Caco-2 (cell line): ENCODE measurements around the gene P2RY13. TPM values are rescaled to one million over a fixed set of nuclear protein-coding genes. Genes with fewer than 3 reads are reported as not detected.

Experiments used
- BruUV-seq: library from RNA; stranded (reverse); fragments of 400-500 nt; replicated peaks from 2 replicates; lab custom pipeline; 2021; lab: Mats Ljungman, UMichigan
- CTCF ChIA-PET: fragments of 300-600 bp; sonication (Branson Sonifier 250); formaldehyde crosslinking; loops from one replicate; lab custom pipeline; 2022; ENCODE audit warnings: antibody characterized with exemption; lab: Charles Lee
- POLR2A ChIA-PET: fragments of 300-600 bp; sonication (Branson Sonifier 250); formaldehyde crosslinking; loops from one replicate; lab custom pipeline; 2022; ENCODE audit warnings: antibody characterized with exemption; lab: Charles Lee
- DNase-seq, 2 experiments: peaks; one replicate each; pipeline versions ENCODE4 v3.0.0 to v3.0.0-alpha.2; 2020 to 2022
- H3K27me3 ChIP-seq: replicated peaks from 2 replicates; pipeline ENCODE4 v1.6.0; 2011; ENCODE audit warnings: low read length; ENCODE audit not compliant: control insufficient read depth, insufficient read depth
- H3K36me3 ChIP-seq: 2 replicates; pipeline ENCODE4 v1.5.1; 2011; ENCODE audit warnings: low read length; ENCODE audit not compliant: control insufficient read depth, insufficient read depth
- H3K4me1 ChIP-seq: fragments of 250-450 bp; sonication (Bioruptor Pico); 2 replicates; pipeline ENCODE4 v1.5.1; 2020; ENCODE audit warnings: mild to moderate bottlenecking
- H3K4me3 ChIP-seq: 2 replicates; pipeline ENCODE4 v1.5.1; 2011; ENCODE audit warnings: low read depth, mild to moderate bottlenecking, control low read depth, low read length
- H3K9me3 ChIP-seq: fragments of 250-450 bp; sonication (Bioruptor Pico); 2 replicates; pipeline ENCODE4 v1.5.1; 2020; ENCODE audit warnings: mild to moderate bottlenecking, moderate library complexity
- H3K27ac Mint-ChIP-seq: one replicate; pipeline ENCODE4 v1.8.0; 2022; ENCODE audit warnings: mixed read lengths; ENCODE audit not compliant: unreplicated experiment
- H3K27me3 Mint-ChIP-seq: one replicate; pipeline ENCODE4 v1.8.0; 2022; ENCODE audit warnings: mixed read lengths; ENCODE audit not compliant: insufficient read depth, unreplicated experiment
- H3K36me3 Mint-ChIP-seq: one replicate; pipeline ENCODE4 v1.8.0; 2022; ENCODE audit warnings: mild to moderate bottlenecking, mixed read lengths; ENCODE audit not compliant: insufficient read depth, unreplicated experiment
- H3K4me1 Mint-ChIP-seq: one replicate; pipeline ENCODE4 v1.8.0; 2022; ENCODE audit warnings: low read depth, mixed read lengths; ENCODE audit not compliant: unreplicated experiment
- H3K4me3 Mint-ChIP-seq: one replicate; pipeline ENCODE4 v1.8.0; 2022; ENCODE audit warnings: mild to moderate bottlenecking, moderate library complexity, mixed read lengths; ENCODE audit not compliant: unreplicated experiment
- H3K9me3 Mint-ChIP-seq: one replicate; pipeline ENCODE4 v1.8.0; 2022; ENCODE audit warnings: mixed read lengths; ENCODE audit not compliant: unreplicated experiment
- intact Hi-C: fragments of 100-400 bp; cut with micrococcal nuclease; formaldehyde crosslinking; loops from one replicate; pipeline ENCODE4 v1.10.0; 2022; ENCODE audit not compliant: unreplicated experiment
- total RNA-seq: library from RNA; stranded (reverse); gene quantifications from 2 replicates; pipeline ENCODE4 v1.2.3, GENCODE V29; 2022
- TF ChIP-seq, protein P1 (sequence below), 2 experiments: fragments of 200-600 bp in 1 of 2; IDR thresholded peaks; 1 replicate in 1 of 2; 2 replicates in 1 of 2; pipeline versions ENCODE4 v1.5.1 to v1.8.0; 2011 to 2022; ENCODE audit warnings: antibody characterized with exemption in 1 of 2, control low read depth in 1 of 2, inconsistent platforms in 1 of 2, low read depth in 1 of 2, low read length in 1 of 2, mild to moderate bottlenecking in 1 of 2, moderate library complexity in 1 of 2; ENCODE audit not compliant: insufficient read depth in 1 of 2, severe bottlenecking in 1 of 2, unreplicated experiment in 1 of 2

The P2RY13 gene
- total RNA-seq, 1 experiment from 2014 or later, result not detected

DNA sequence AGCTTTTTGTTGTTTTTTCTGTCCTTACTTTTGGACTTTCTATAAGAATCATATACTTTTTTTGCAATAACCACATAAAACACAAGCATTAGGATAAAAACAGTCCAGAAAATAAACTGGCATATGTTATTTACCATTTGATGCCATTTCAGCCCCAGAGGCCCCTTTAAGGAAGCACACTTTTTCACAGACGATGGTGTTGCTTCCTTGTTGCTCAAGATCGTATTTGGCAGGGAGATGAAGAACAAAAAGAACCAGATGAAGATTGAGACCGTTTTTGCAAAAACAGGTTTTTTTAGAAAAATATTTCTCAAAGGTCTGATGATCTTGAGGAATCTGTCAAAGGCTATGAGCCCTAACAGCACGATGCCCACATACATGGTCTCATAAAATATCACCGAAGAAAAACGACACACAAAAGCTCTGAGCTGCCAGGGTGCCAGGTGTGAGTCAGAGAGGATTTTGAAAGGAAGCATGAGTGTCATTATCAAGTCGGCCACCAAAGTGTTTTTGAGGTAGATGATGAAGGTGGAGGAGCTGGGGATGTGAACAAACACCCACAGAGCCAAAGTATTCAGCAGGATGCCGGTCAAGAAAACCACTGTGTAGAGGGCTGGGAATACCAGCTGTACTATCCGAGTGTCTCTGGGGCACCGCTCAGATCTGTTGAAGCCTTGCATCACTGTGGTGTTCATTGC is 902 bp downstream of the P2RY13 start:
- intact Hi-C loops, result no loop called here
- H3K4me3 ChIP-seq, result no peak overlapping the region
- H3K36me3 ChIP-seq, result no peaks in the 10 kb centered on the region
- ChIA-PET POLR2A (no interaction called here), CTCF (interaction anchor here (0.7 kb wide), 1 partner anchor 11 kb away, joined by 4 read pairs; no protein-coding TSS in a partner anchor)
- no peak for DNase-seq
- H3K9me3 ChIP-seq, result no peaks in the 10 kb centered on the region
- H3K27me3 ChIP-seq, result no peaks in the 10 kb centered on the region
- Mint-ChIP-seq H3K9me3 (no peaks in the 10 kb centered on the region), H3K27ac (no peak overlapping the region), H3K27me3 (no peaks in the 10 kb centered on the region), H3K36me3 (peaks cover 7% of the 10 kb centered on the region), H3K4me3 (no peak overlapping the region), H3K4me1 (no peaks in the 10 kb centered on the region)
- TF ChIP-seq, protein P1, sequence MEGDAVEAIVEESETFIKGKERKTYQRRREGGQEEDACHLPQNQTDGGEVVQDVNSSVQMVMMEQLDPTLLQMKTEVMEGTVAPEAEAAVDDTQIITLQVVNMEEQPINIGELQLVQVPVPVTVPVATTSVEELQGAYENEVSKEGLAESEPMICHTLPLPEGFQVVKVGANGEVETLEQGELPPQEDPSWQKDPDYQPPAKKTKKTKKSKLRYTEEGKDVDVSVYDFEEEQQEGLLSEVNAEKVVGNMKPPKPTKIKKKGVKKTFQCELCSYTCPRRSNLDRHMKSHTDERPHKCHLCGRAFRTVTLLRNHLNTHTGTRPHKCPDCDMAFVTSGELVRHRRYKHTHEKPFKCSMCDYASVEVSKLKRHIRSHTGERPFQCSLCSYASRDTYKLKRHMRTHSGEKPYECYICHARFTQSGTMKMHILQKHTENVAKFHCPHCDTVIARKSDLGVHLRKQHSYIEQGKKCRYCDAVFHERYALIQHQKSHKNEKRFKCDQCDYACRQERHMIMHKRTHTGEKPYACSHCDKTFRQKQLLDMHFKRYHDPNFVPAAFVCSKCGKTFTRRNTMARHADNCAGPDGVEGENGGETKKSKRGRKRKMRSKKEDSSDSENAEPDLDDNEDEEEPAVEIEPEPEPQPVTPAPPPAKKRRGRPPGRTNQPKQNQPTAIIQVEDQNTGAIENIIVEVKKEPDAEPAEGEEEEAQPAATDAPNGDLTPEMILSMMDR (IDR thresholded peaks at IDR 0.05; ENCODE audit: insufficient read depth in 1 of 2, low read depth in 1 of 2, low read length in 1 of 2, severe bottlenecking in 1 of 2, unreplicated experiment in 1 of 2), result no peak
- no peaks in the 10 kb centered on the region for H3K4me1 ChIP-seq
- no TSS peak for BruUV-seq

DNA sequence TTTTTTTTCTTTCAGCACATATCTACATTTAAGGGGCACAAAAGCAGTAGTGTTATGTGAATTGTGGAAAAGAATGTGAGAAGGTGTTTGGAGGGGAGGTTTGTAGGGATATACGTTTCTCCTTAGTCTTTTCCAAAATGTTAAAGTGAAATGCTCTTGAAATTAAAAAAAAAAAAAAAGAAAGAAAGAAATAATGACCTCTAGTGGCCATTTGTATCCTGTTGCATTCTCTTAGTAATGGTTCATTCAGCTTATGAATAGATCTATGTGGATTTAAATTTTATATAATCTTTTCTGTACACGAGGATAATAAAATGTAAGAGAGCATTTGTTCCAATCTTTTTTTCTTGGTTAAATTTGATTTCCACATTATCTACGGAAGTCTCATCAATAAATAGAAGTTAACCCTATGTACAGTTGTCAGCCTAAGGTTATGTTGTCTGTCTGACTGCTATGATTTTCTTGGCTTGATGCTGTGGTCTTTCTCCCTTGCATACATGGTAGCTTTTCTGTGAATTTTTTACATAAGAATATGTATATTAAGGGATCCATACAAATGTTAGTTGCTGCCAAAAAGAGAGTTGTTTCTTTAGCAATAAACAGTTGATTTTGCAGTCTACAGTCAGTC is 1.7 kb downstream of the P2RY13 start:
- DNase-seq, result no peak
- no peaks in the 10 kb centered on the region for H3K4me1 Mint-ChIP-seq
- H3K36me3 Mint-ChIP-seq, result peaks cover 7% of the 10 kb centered on the region
- Histone ChIP-seq H3K36me3 (no peaks in the 10 kb centered on the region), H3K4me1 (no peaks in the 10 kb centered on the region), H3K4me3 (no peak overlapping the region), H3K9me3 (no peaks in the 10 kb centered on the region), H3K27me3 (no peaks in the 10 kb centered on the region)
- ChIA-PET CTCF (interaction anchor here (0.6 to 0.7 kb wide), 2 partner anchors 12 to 876 kb away, joined by 3 to 4 read pairs; no protein-coding TSS in a partner anchor), POLR2A (no interaction called here)
- no peaks in the 10 kb centered on the region for H3K27me3 Mint-ChIP-seq
- H3K27ac Mint-ChIP-seq, result no peak overlapping the region
- no TSS peak for BruUV-seq
- TF ChIP-seq, protein P1 (IDR thresholded peaks at IDR 0.05; ENCODE audit: insufficient read depth in 1 of 2, low read depth in 1 of 2, low read length in 1 of 2, severe bottlenecking in 1 of 2, unreplicated experiment in 1 of 2), result peak; percentile 52 to 59
- intact Hi-C loops, result loop anchor here (1.0 to 2.0 kb wide), 3 partner anchors 37 to 159 kb away; no protein-coding TSS in a partner anchor
- H3K9me3 Mint-ChIP-seq, result no peaks in the 10 kb centered on the region
- no peak overlapping the region for H3K4me3 Mint-ChIP-seq

DNA sequence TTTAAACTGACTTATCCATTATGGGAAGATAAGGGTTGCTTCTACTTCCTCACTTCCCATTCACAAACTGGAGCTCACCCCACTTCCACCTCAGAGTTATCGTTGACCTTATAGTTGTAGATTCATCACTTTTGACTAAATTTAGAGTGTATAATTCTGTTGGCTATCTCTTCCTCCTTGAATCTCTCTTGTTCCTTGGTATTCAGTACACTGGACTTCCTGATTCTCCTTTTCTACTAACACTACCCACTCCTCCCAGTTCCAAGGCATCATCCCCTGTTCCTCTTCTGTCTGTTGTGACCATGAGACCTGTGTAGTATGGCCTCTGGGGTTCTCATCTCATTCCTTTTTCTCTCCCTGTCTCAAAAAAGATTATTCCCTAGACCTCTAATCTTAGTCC is 6.8 kb downstream of the P2RY13 start:
- CTCF ChIA-PET, result no interaction called here
- Histone ChIP-seq H3K36me3 (no peaks in the 10 kb centered on the region), H3K27me3 (no peaks in the 10 kb centered on the region), H3K4me3 (no peak overlapping the region), H3K4me1 (no peaks in the 10 kb centered on the region), H3K9me3 (no peaks in the 10 kb centered on the region)
- POLR2A ChIA-PET, result no interaction called here
- Mint-ChIP-seq H3K4me3 (no peak overlapping the region), H3K36me3 (no peaks in the 10 kb centered on the region), H3K9me3 (no peaks in the 10 kb centered on the region), H3K27ac (no peak overlapping the region), H3K4me1 (no peaks in the 10 kb centered on the region), H3K27me3 (no peaks in the 10 kb centered on the region)
- BruUV-seq, result no TSS peak
- TF ChIP-seq, protein P1 (IDR thresholded peaks at IDR 0.05; ENCODE audit: insufficient read depth in 1 of 2, low read depth in 1 of 2, low read length in 1 of 2, severe bottlenecking in 1 of 2, unreplicated experiment in 1 of 2), result no peak
- DNase-seq, result no peak
- intact Hi-C loops, result no loop called here
